ENCODE measurements around the gene RAMP1.

- TF ChIP-seq CTCF (IDR thresholded peaks at IDR 0.05; ENCODE audit: low read length) (no peak), EZH2 (IDR thresholded peaks at IDR 0.05; ENCODE audit: borderline replicate concordance, low read length) (no peak)
Measured at GRCh38 chr2:237863689-237864443, 4.4 kb downstream of the RAMP1 start.

All from OCI-LY1 (cell line).